Right renal cortex interstitium (tissue), 3 donors: Measurements from ENCODE around the gene RING1. TPM values are rescaled to one million over a fixed set of nuclear protein-coding genes. Genes with fewer than 3 reads are reported as not detected.

Experiments used
- DNase-seq, 3 donors: peaks; one replicate each; pipeline ENCODE4 v3.0.0-alpha.2; 2013; ENCODE audit warnings: low read depth in 3 of 3, low spot score in 2 of 3
- polyA plus RNA-seq, 3 donors: library from polyadenylated mRNA; unstranded; fragments of 120-200 nt; gene quantifications; one replicate each; pipeline ENCODE4 v1.2.1, GENCODE V29; 2013; ENCODE audit not compliant: insufficient read length in 3 of 3

The RING1 gene
- polyA plus RNA-seq, 3 donors, result 52.5 to 55.4 (median 53.8) TPM

GRCh38 chr6:33171880-33172687 lies 36.2 kb upstream of the RING1 start:
- DNase-seq, result no peak

- DNase-seq, result no peak
Measured at GRCh38 chr6:33172688-33173534, 35.4 kb upstream of the RING1 start.

- DNase-seq, result no peak
Measured at GRCh38 chr6:33173535-33174180, 34.6 kb upstream of the RING1 start.

- DNase-seq, result no peak
Measured at GRCh38 chr6:33174784-33175183, 33.5 kb upstream of the RING1 start.

- no peak for DNase-seq
Measured at GRCh38 chr6:33175436-33176069, 32.7 kb upstream of the RING1 start.

GRCh38 chr6:33176906-33177305 lies 31.4 kb upstream of the RING1 start:
- DNase-seq, result no peak

GRCh38 chr6:33177552-33178446 lies 30.5 kb upstream of the RING1 start:
- no peak for DNase-seq

- DNase-seq, result no peak
Measured at GRCh38 chr6:33178755-33179475, 29.4 kb upstream of the RING1 start.

- DNase-seq, result no peak
Measured at GRCh38 chr6:33181141-33181540, 27.2 kb upstream of the RING1 start.

GRCh38 chr6:33183071-33183683 lies 25.1 kb upstream of the RING1 start:
- DNase-seq, result no peak

- no peak for DNase-seq
Measured at GRCh38 chr6:33185190-33185589, 23.1 kb upstream of the RING1 start.

GRCh38 chr6:33185654-33186187 lies 22.6 kb upstream of the RING1 start:
- no peak for DNase-seq

GRCh38 chr6:33187809-33188208 lies 20.5 kb upstream of the RING1 start:
- DNase-seq, result no peak

GRCh38 chr6:33189164-33189563 lies 19.1 kb upstream of the RING1 start:
- DNase-seq, result no peak

- no peak for DNase-seq
Measured at GRCh38 chr6:33189625-33190448, 18.5 kb upstream of the RING1 start.

GRCh38 chr6:33190504-33191107 lies 17.7 kb upstream of the RING1 start:
- DNase-seq, result no peak

- DNase-seq, result no peak
Measured at GRCh38 chr6:33191383-33192104, 16.8 kb upstream of the RING1 start.
